ENCODE results near the gene PTPN14. TPM values are rescaled to one million over a fixed set of nuclear protein-coding genes. Genes with fewer than 3 reads are reported as not detected.

Gene PTPN14
- total and polyA plus RNA-seq, 2 experiments from 2014 or later: 18.7 to 70.2 TPM

DNA sequence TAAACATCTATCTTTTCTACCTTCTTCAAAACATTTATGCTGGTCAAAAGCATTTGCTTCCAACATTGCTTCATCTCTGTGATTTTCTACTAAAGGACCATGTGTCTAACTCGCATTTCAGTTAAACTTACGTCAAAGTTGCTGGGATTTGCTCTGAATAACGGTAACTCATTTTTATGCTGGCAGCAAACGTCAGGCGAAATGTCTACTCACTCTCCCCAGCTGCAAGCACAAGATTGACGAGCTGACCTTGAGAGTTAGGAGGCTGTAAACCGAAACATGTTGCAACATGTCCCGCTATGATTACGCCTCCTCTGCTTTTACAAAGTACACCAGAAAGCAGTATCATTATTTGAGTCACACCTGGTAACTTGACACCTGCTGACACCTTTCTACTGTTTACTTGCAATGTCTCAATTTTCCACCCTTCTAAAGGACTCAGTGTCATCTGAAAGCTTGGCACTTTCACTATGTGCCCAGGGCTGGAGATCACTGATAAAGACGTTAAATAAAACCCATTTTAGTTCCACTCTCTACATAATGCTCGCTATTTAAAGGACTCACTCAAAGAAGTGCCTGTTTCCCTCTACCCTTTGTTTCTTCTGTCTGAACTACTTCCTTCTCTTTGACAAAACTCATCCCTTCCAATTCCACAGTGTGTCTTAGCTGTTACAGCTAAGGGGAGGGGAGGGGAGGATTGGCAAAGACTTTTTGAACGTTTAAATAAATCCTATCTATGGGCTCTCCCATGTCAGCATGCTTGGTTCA, 111.9 kb downstream of the PTPN14 start:
- peak overlapping the region; percentile 94 for H3K27ac ChIP-seq (ENCODE audit: low read depth)

GRCh38 chr1:214438530-214438929, 112.9 kb downstream of the PTPN14 start:
- Histone ChIP-seq H3K9me2 (ENCODE audit: insufficient read depth) (no peaks in the 10 kb centered on the region), H3K79me2 (replicated peaks; ENCODE audit: insufficient read depth) (peaks cover 42% of the 10 kb centered on the region), H3K36me3 (ENCODE audit: insufficient read depth) (no peaks in the 10 kb centered on the region), H3K4me2 (peak overlapping the region; percentile 12; the same call in 1 of the 2 replicates), H2AFZ (no peak overlapping the region), H3K4me3 (no peak overlapping the region), H3F3A (replicated peaks; ENCODE audit: low read depth) (no peaks in the 10 kb centered on the region), H3K27me3 (ENCODE audit: insufficient read depth) (no peaks in the 10 kb centered on the region), H3K4me1 (ENCODE audit: insufficient read depth) (peaks cover 54% of the 10 kb centered on the region), H3K27ac (ENCODE audit: low read depth) (peak overlapping the region; percentile 94), H4K20me1 (replicated peaks; ENCODE audit: insufficient read depth) (no peaks in the 10 kb centered on the region)
- Mint-ChIP-seq H3K9me3 (peaks cover 3% of the 10 kb centered on the region; the same call in 1 of the 3 replicates), H3K27me3 (ENCODE audit: insufficient read depth, low read depth, poor library complexity) (no peaks in the 10 kb centered on the region), H3K36me3 (ENCODE audit: low read depth) (peaks cover 4% of the 10 kb centered on the region; the same call in 2 of the 3 replicates), H3K27ac (peak overlapping the region; percentile 93; the same call in 1 of the 2 replicates), H3K4me3 (no peak overlapping the region), H3K4me1 (peaks cover 54% of the 10 kb centered on the region)
- ATAC-seq (no peak), DNase-seq (ENCODE audit: low spot score) (no peak)
- TF ChIP-seq ZNF331 (CRISPR knock-in tag; IDR thresholded peaks at IDR 0.05; ENCODE audit: low read depth): no peak
- TF ChIP-seq, protein P1, sequence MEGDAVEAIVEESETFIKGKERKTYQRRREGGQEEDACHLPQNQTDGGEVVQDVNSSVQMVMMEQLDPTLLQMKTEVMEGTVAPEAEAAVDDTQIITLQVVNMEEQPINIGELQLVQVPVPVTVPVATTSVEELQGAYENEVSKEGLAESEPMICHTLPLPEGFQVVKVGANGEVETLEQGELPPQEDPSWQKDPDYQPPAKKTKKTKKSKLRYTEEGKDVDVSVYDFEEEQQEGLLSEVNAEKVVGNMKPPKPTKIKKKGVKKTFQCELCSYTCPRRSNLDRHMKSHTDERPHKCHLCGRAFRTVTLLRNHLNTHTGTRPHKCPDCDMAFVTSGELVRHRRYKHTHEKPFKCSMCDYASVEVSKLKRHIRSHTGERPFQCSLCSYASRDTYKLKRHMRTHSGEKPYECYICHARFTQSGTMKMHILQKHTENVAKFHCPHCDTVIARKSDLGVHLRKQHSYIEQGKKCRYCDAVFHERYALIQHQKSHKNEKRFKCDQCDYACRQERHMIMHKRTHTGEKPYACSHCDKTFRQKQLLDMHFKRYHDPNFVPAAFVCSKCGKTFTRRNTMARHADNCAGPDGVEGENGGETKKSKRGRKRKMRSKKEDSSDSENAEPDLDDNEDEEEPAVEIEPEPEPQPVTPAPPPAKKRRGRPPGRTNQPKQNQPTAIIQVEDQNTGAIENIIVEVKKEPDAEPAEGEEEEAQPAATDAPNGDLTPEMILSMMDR (conservative IDR thresholded peaks at IDR 0.05; ENCODE audit: low read depth in 2 of 2): no peak
- TF ChIP-seq EZH2 (IDR thresholded peaks at IDR 0.05; ENCODE audit: low read depth, unreplicated experiment): no peak
- TF ChIP-seq, protein P2, sequence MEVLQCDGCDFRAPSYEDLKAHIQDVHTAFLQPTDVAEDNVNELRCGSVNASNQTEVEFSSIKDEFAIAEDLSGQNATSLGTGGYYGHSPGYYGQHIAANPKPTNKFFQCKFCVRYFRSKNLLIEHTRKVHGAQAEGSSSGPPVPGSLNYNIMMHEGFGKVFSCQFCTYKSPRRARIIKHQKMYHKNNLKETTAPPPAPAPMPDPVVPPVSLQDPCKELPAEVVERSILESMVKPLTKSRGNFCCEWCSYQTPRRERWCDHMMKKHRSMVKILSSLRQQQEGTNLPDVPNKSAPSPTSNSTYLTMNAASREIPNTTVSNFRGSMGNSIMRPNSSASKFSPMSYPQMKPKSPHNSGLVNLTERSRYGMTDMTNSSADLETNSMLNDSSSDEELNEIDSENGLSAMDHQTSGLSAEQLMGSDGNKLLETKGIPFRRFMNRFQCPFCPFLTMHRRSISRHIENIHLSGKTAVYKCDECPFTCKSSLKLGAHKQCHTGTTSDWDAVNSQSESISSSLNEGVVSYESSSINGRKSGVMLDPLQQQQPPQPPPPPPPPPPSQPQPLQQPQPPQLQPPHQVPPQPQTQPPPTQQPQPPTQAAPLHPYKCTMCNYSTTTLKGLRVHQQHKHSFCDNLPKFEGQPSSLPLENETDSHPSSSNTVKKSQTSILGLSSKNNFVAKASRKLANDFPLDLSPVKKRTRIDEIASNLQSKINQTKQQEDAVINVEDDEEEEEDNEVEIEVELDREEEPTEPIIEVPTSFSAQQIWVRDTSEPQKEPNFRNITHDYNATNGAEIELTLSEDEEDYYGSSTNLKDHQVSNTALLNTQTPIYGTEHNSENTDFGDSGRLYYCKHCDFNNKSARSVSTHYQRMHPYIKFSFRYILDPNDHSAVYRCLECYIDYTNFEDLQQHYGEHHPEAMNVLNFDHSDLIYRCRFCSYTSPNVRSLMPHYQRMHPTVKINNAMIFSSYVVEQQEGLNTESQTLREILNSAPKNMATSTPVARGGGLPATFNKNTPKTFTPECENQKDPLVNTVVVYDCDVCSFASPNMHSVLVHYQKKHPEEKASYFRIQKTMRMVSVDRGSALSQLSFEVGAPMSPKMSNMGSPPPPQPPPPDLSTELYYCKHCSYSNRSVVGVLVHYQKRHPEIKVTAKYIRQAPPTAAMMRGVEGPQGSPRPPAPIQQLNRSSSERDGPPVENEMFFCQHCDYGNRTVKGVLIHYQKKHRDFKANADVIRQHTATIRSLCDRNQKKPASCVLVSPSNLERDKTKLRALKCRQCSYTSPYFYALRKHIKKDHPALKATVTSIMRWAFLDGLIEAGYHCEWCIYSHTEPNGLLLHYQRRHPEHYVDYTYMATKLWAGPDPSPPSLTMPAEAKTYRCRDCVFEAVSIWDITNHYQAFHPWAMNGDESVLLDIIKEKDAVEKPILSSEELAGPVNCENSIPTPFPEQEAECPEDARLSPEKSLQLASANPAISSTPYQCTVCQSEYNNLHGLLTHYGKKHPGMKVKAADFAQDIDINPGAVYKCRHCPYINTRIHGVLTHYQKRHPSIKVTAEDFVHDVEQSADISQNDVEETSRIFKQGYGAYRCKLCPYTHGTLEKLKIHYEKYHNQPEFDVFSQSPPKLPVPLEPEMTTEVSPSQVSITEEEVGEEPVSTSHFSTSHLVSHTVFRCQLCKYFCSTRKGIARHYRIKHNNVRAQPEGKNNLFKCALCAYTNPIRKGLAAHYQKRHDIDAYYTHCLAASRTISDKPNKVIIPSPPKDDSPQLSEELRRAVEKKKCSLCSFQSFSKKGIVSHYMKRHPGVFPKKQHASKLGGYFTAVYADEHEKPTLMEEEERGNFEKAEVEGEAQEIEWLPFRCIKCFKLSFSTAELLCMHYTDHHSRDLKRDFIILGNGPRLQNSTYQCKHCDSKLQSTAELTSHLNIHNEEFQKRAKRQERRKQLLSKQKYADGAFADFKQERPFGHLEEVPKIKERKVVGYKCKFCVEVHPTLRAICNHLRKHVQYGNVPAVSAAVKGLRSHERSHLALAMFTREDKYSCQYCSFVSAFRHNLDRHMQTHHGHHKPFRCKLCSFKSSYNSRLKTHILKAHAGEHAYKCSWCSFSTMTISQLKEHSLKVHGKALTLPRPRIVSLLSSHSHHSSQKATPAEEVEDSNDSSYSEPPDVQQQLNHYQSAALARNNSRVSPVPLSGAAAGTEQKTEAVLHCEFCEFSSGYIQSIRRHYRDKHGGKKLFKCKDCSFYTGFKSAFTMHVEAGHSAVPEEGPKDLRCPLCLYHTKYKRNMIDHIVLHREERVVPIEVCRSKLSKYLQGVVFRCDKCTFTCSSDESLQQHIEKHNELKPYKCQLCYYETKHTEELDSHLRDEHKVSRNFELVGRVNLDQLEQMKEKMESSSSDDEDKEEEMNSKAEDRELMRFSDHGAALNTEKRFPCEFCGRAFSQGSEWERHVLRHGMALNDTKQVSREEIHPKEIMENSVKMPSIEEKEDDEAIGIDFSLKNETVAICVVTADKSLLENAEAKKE (CRISPR knock-in tag; IDR thresholded peaks at IDR 0.05): no peak

More for the DNA sequence above, 111.9 kb downstream of the PTPN14 start:
- ATAC-seq (peak; percentile 40), DNase-seq (ENCODE audit: low spot score) (peak; percentile 59)
- no peak overlapping the region for H2AFZ ChIP-seq
- Mint-ChIP-seq H3K27me3 (ENCODE audit: insufficient read depth, low read depth, poor library complexity) (no peaks in the 10 kb centered on the region), H3K27ac (peak overlapping the region; percentile 93), H3K9me3 (peaks cover 3% of the 10 kb centered on the region; the same call in 1 of the 3 replicates), H3K4me3 (no peak overlapping the region), H3K36me3 (ENCODE audit: low read depth) (peaks cover 4% of the 10 kb centered on the region; the same call in 2 of the 3 replicates), H3K4me1 (peaks cover 62% of the 10 kb centered on the region)
- no peaks in the 10 kb centered on the region for H3K36me3 ChIP-seq (ENCODE audit: insufficient read depth)
- peaks cover 54% of the 10 kb centered on the region for H3K4me1 ChIP-seq (ENCODE audit: insufficient read depth)
- H3K4me3 ChIP-seq: no peak overlapping the region
- H3K9me2 ChIP-seq (ENCODE audit: insufficient read depth): no peaks in the 10 kb centered on the region
- peak overlapping the region; percentile 12 for H3K4me2 ChIP-seq
- peaks cover 51% of the 10 kb centered on the region for H3K79me2 ChIP-seq (replicated peaks; ENCODE audit: insufficient read depth)
- H3K27me3 ChIP-seq (ENCODE audit: insufficient read depth): no peaks in the 10 kb centered on the region
- H4K20me1 ChIP-seq (replicated peaks; ENCODE audit: insufficient read depth): no peaks in the 10 kb centered on the region
- TF ChIP-seq POLR2AphosphoS5 (IDR thresholded peaks at IDR 0.05; ENCODE audit: low read depth): peak; percentile 24; the same call in 1 of the 2 replicates
- TF ChIP-seq, protein P3, sequence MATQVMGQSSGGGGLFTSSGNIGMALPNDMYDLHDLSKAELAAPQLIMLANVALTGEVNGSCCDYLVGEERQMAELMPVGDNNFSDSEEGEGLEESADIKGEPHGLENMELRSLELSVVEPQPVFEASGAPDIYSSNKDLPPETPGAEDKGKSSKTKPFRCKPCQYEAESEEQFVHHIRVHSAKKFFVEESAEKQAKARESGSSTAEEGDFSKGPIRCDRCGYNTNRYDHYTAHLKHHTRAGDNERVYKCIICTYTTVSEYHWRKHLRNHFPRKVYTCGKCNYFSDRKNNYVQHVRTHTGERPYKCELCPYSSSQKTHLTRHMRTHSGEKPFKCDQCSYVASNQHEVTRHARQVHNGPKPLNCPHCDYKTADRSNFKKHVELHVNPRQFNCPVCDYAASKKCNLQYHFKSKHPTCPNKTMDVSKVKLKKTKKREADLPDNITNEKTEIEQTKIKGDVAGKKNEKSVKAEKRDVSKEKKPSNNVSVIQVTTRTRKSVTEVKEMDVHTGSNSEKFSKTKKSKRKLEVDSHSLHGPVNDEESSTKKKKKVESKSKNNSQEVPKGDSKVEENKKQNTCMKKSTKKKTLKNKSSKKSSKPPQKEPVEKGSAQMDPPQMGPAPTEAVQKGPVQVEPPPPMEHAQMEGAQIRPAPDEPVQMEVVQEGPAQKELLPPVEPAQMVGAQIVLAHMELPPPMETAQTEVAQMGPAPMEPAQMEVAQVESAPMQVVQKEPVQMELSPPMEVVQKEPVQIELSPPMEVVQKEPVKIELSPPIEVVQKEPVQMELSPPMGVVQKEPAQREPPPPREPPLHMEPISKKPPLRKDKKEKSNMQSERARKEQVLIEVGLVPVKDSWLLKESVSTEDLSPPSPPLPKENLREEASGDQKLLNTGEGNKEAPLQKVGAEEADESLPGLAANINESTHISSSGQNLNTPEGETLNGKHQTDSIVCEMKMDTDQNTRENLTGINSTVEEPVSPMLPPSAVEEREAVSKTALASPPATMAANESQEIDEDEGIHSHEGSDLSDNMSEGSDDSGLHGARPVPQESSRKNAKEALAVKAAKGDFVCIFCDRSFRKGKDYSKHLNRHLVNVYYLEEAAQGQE (IDR thresholded peaks at IDR 0.05; ENCODE audit: unreplicated experiment): no peak
- H3F3A ChIP-seq (replicated peaks; ENCODE audit: low read depth): no peaks in the 10 kb centered on the region

Data from GM23338 (cell line).